HG02588 (cell line): ENCODE measurements around the gene ISCU.

Experiments used
- ATAC-seq: cut with Tn5 transposase; IDR thresholded peaks from one replicate; pipeline ENCODE4 v1.9.1; 2021; ENCODE audit warnings: mild to moderate bottlenecking, moderate library complexity; ENCODE audit not compliant: unreplicated experiment

Gene ISCU

DNA sequence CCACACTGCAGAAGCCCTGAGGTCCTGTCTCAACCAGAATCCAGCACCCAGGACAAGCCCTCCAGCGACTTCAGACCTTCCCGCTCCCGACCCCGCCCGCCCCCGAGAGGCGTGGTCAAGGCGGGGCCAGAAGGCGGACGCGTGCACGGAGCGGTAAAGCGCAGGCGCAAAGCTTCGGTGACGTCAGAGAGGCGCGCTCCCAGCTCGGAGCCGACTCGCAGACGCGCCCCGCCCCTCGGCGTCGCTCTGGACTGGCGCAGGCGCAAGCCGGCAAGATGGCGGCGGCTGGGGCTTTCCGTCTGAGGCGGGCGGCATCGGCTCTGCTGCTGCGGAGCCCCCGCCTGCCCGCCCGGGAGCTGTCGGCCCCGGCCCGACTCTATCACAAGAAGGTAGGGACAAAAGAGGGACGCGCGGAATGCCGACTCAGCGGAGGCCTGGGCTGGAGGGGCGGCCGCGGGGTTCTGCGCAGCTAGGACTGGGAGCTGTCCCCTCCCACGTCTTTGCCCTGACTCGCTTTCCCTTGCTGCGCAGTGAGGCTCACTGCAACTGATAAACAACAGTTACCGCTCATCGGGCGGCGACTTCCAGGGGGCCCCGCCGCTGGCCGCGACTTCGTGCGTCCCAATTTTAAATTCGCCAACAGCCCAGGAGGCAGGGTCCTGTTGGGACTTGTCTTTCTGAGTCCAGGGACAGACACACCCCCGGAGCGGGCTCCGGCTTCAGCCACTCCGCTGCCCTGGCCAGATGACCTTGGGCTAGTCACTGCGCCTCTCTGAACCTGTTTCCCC is at the start of gene ISCU:
TSS of gene ISCU (plus strand) at position 249 of the 788 bp plus-strand sequence. CDS start at position 276, 27 bp downstream.
- peak; percentile 61 for ATAC-seq

DNA sequence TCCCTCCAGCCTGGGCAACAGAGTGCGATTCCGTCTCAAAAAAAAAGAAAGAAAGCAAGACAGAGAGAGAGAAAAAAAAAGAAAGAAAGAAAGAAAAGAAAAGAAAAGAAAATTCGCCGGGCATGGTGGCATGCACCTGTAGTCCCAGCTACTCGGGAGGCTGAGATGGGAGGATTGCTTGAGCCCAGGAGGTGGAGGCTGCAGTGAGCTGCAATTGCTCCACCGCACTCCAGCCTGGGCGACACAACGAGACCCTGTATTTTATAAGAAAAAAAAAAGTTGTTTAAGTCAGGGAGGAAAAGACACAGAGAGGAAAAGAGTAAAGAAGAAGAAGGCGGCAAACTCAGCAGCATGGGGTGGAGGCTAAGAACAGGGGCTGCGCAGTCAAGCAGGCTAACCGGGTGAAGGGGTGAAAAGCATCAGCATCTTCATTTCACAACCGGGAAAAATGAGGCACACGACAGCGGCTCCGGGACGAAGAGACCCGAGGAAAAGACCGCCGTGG is 47.9 kb upstream of the ISCU start:
- ATAC-seq, result peak; percentile 5

DNA sequence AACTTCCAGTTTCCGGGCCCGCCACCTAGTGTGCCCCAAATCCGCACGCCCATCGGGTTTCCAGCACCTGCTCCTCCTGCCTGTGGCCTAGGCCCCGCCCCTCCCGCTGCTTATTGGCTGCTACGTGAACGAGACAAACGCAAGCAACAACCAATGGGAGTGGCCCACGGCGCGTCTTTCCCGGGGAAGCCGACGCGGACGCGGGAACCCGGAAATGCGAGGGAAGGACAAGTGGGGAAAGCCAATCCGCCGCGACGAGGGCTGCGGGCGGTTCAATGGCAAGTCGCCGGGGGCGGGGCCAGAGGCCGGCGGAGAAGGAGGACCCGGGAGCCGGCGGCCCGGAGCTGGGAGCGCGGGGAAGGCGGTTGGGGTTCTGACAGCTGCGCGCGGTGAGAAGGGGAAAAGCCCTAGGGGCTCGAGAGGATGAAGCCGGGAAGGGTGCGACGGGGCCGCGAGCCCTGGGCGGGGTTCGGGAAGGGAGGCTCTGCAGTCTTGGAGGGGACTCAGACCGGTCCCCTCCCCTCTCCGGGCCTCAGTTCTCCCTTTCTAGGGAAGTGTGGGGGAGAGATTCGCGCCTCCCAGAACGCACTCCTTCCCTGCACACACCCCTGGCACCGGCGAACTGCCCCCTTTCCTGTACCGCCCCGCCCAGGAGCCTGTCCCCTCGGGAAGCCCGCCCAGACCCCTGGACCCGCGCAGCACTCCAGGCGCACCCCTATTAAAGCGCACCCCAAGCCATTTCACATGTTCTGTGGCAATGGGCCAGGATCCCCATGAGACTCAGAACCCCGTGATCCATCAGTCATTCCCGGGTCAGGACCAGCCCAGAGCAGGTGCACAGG is 47.2 kb upstream of the ISCU start, which contains the start of gene FICD:
TSS of gene FICD (plus strand) at position 305 of the 842 bp plus-strand sequence. CDS start 1,696 bp downstream, outside the sequence.
- ATAC-seq, result peak; percentile 84

DNA sequence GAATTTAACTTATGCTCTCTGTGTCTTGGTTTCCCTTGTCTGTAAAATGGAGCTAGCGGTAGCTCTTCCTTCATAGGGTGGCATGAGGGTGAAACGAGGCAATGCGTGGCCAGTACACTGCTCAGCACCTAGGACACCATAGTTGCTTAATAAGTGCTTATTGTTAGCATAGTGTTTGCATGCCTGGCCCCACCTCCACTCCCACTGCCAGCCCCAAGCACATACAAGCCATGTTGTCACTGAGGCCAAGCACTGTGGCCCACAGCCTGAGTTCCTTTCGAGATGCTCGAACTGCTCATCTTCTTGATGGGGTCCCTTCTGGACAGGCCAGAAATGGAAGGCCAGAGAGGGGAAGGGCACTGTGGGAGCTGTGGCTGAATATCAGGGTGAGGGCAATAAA is 46.5 kb upstream of the ISCU start:
- no peak for ATAC-seq

DNA sequence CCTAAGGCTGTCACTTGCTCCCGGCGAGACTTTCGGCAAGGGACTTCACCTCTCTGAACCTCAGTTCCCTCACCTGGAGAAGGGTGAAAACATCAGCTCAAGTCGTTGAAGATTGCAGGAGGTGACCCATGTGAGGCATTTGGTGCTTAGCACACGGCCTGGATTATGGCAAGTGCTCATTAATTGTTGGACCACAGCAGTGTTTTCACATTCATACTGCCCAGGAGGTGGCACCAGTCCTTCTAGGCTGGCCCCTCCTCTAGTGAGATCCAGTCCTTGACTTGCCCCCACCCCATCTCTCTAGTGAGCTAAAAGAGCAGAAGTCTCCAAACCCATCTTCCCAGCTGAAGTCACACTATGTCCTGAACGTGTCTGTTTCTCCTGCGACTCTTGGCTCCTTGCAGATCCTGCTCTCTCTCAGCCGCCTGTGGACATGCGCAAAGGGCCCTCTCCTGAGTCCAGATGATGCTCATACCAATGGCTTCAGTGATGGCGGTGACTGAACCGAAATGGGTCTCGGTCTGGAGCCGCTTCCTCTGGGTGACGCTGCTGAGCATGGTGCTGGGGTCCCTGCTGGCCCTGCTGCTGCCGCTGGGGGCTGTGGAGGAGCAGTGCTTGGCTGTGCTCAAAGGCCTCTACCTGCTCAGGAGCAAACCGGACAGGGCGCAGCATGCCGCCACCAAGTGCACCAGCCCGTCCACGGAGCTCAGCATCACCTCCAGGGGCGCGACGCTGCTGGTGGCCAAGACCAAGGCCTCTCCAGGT is 45.7 kb upstream of the ISCU start:
- ATAC-seq, result no peak

DNA sequence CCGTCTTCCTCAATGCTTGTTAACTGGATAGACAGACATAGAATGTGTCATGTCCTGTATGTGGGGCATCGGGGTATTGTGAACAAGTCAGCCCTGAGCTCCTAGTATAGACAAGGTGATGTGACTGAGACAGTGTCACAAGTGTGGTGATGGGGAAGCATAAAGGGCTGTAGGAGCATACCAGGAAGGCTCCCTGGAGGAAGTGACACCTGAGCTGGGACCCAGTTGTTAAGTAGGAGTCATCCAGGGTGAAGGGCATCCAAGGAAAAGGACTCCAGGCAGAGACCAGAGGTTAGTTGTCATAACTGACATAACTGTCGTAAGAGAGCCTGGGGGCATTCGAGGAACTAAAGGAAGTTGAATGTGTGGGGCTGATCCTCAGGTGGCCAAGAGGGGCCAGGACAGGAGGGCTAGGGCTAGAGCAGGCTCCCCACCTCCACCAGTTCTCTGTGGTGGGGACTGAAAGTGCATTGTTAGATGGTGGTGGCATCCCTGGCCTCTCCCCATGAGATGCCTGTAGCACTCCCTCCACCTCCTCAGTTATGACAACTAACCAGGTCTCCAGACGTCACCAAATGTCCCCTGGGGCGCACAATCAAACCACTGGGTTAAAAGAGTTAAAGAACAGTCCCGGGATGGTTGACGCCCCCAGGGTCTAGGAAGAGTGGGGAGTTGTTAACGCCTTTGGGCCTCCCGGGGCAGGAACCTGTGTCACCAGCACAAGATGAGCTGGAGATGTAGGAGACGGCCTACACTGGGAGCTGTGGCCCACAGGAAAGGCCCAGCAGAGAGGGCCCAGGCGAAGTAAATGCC is 44.9 kb upstream of the ISCU start:
- ATAC-seq, result no peak

DNA sequence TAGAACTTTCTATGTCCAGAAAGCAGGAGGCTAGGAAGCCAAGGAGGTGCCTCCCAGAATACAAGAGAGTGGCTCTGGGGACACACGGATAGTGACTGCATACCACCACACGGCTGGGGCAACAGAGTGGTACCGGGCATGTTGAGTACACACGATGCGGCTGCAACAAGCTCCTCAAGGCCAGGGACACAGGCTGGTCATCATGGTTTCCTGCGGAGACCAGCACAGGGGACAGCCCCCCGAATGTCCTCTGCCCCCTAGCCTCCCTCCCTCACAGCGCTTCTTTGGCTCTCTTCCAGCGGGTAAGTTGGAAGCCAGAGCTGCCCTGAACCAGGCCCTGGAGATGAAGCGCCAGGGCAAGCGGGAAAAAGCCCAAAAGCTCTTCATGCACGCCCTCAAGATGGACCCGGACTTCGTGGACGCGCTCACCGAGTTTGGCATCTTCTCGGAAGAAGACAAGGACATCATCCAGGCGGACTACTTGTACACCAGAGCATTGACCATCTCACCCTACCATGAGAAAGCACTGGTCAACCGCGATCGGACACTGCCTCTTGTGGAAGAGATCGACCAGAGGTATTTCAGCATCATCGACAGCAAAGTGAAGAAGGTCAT is 44.2 kb upstream of the ISCU start:
- no peak for ATAC-seq

DNA sequence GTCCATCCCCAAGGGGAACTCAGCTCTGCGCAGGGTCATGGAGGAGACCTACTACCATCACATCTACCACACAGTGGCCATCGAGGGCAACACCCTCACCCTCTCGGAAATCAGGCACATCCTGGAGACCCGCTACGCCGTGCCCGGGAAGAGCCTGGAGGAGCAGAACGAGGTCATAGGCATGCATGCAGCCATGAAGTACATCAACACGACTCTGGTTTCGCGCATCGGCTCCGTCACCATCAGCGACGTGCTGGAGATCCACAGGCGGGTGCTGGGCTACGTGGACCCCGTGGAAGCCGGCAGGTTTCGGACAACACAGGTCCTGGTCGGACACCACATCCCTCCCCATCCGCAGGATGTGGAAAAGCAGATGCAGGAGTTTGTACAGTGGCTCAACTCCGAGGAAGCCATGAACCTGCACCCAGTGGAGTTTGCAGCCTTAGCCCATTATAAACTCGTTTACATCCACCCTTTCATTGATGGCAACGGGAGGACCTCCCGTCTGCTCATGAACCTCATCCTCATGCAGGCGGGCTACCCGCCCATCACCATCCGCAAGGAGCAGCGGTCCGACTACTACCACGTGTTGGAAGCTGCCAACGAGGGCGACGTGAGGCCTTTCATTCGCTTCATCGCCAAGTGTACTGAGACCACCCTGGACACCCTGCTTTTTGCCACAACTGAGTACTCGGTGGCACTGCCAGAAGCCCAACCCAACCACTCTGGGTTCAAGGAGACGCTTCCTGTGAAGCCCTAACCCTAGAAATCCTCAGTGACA is 43.5 kb upstream of the ISCU start:
- no peak for ATAC-seq

DNA sequence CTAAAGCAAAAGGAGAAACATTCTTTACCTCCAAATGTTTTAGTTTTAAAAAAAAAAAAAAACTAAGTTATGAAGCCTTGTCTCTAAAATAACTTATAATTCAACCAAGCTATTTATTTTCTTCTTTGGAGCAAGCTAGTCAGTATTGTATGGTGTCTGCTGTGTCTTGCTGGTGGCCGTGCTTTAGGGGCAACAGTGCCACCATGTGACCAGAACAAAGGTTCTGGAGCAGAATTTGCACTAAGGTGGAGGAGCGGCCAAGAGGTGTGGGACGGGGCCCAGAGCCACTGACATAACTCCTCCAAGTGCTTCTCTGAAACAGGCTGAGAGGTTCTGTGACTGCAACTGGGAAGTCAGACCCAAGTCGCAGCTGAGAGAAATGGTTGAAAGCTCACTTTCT is 42.8 kb upstream of the ISCU start:
- ATAC-seq, result no peak

DNA sequence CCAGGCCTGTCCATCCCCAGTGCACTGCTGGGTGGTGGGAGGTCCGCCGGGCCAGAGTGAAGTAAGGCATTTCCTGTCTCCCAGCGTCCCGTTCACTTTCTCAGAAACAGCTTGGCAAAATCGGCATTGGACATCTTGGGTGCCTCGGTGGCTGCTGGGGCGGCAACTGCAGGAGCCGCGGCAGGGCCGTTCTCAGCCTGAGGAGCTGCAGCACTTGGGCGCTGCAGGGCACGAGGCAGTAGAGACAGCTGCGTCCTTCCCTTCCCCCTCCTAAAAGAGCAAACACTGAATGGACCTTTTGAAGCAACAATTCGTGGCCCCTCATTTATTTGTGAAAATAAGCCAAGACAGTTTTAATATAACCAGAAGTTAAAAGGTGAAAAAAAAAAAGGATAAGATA is 39.0 kb upstream of the ISCU start:
- ATAC-seq, result no peak

DNA sequence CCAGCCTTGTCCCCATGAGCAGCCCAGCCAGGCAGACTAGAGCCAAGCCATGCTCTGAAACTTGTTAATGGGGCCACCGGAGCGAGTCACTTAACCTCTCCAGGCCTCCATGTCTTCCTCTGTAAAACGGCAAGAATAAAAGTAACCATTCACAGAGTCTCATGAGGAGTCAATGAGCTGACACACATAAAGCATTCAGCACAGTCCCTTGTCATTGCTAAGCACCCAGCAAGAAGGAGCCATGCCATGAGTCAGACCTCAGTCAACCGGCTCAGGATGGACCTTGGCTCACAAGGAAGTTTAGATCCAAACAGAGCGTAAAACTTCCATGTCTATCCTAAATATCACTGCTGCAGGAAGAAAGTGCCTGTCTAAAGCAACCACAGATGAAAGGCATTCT is 36.7 kb upstream of the ISCU start:
- no peak for ATAC-seq

DNA sequence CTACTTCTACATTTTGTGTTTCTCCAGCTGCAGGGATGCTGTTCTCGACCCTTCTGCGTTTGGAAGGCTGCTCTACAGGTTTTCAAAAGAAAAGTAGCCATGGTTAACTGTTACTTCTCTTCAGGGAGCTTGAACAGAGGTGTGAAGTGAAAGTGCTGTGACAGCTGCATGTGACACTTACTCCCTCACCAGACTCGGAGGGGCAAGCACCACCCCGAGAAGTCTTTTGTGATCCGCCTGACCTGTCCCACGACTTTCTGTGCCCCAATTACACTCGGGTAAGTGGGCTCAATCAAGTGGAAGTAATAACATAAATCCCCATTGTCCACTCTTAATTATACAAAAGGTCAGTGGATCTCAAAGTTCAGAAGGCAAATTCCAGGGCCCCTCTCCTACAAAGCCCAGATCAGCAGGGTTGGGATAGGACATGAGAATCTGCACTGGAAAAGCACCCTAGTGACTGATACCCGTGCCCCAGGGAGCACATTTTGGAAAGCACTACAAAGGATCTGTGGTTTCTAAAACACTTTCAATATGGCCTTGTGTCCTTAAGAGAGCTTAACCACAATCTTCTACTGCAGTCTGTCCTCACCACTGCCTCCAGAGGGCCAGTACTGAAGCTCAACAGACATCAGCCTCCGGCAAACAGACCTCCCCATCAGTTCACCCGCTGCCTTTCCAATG is 35.8 kb upstream of the ISCU start:
- no peak for ATAC-seq

DNA sequence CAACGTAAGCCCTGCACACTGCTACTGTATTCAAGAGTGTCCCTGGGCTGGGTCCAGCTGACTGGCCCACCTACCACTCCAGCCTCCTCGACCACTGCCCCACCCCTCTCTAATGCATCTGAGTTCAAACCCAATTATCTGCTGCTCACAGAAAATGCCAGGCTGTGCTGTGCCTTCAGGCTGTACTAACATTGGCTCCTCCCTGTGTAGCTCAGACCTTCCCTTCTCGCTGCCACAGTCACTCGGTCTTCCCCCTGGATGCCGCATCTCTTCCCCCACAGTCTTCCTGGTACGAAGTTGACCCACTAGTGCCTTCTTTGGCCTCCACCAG is 35.3 kb upstream of the ISCU start:
- no peak for ATAC-seq

DNA sequence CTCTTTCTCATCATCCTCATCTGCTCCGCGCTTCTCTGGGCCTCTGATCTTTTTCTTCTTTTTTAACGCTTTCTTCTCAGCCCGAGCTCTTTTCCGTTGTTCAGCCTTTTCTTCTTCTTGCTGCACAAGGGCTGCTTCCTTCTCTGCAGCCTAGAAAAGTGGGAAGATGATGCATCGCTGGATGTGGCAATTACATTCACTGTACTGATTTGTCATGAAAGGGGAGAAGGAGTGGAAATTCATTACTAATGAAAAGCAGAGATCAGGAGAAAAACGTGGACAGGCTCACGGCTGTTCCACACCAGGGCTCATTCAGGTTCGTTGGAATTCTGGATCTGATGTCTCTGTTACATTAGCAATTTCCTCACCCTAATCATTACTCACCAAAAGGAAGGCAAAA is 32.2 kb upstream of the ISCU start:
- ATAC-seq, result no peak

DNA sequence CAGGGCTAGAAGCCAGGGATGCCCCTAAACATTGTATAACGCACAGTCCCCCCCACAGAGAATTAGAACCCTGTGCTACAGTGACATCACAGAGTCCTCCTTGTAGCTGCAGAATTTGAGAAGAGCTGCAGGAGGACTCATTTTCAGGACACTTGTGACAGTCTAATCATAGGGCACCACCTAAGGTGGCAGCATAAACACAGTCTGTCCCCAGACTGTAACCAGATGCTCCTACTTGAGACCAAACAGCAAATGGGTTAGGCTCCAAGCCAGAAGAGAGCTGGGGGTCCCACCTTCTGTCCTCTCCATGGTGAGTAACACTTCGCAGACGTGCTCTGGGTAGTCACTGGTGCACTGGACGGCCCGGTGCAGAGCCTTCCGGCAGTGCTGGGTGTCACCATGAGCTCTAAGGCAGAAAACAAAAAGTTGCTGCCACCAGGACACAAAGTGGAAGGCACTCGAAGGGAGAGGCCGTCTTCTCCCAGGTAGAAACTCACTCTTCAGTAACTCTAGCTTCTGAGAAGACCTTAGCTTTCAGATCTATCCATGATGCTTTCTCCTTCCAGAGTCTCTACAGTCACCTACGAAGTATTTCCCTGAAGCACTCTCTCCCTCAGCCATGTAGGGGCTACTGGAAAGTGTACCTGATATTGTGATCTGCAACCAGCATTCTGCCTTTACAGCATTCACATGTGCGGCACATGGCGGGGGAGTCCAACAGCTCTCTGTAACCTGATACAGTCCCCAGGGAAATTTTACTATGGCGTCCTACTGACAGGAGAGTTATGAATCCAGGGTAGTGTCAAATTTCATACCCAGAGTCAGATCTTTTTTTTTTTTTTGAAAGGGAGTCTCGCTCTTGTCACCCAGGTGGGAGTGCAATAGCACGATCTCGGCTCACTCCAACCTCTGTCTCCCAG is 30.2 kb upstream of the ISCU start:
- no peak for ATAC-seq

DNA sequence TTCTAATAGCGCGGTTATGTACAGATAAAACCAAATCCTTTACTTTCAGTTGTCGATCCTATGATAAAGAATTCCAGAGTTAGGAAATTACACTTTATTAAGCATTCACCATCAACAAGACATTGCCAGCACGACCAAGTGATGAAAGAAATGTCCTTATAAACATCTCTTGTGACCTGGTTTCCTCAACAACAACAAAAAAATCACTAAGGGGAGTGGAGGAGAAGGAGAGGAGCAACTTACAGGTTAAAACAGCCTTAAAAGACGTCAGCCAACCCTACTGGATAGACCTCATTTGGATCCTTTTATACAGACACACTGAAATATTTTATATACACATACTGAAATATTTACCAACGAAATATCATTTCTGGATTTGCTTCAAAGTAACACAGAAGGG is 24.2 kb upstream of the ISCU start:
- ATAC-seq, result no peak

DNA sequence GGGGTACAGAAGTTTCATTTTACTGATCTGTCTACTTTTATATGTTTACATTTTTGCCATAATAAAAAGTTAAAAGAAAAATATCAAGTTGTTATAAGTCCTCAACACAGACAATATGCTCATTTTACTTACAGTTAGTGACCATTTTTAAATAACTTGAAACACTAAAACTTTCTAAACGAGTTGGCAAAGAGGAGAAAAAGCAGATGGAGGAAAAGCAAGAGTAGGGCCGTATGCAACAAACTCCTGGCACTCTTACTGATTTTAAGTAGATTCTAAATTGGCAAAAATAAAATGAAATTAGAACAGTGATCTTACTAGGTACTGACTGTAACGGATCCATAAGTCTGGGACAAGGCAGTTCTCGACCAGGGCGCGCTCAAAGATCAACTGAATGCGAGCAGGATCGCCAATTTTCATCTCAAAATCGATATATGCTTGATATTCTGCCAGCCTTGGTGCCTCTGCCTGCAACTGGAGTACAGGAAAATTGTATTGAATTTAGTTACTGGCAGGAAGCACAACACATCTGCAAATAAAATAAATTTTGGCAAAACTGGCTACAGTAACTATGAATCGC is 23.7 kb upstream of the ISCU start:
- ATAC-seq, result no peak
